HEK293T (cell line): Measurements from ENCODE around the gene DUSP10.

Experiments
- ARNT ChIP-seq: fragments of 450-650 bp; IDR thresholded peaks from 2 replicates; pipeline ENCODE4 v1.6.1; 2017; ENCODE audit warnings: mild to moderate bottlenecking
- BHLHE40 ChIP-seq: fragments of 450-650 bp; IDR thresholded peaks from 2 replicates; pipeline ENCODE4 v1.6.1; 2016; ENCODE audit warnings: mild to moderate bottlenecking, moderate library complexity, borderline replicate concordance
- ELF4 ChIP-seq: fragments of 450-650 bp; IDR thresholded peaks from 2 replicates; pipeline ENCODE4 v1.6.1; 2017; ENCODE audit warnings: antibody characterized with exemption
- FOXK2 ChIP-seq: fragments of 450-650 bp; IDR thresholded peaks from 2 replicates; pipeline ENCODE4 v1.6.1; 2016; ENCODE audit warnings: mild to moderate bottlenecking
- FOXM1 ChIP-seq: fragments of 450-650 bp; IDR thresholded peaks from 2 replicates; pipeline ENCODE4 v1.6.1; 2017; ENCODE audit warnings: mild to moderate bottlenecking, borderline replicate concordance
- HDGF ChIP-seq: fragments of 450-650 bp; IDR thresholded peaks from 2 replicates; pipeline ENCODE4 v1.6.1; 2017; ENCODE audit warnings: antibody characterized with exemption, borderline replicate concordance
- L3MBTL2 ChIP-seq: fragments of 450-650 bp; conservative IDR thresholded peaks from 2 replicates; pipeline ENCODE4 v1.6.1; 2016; ENCODE audit warnings: mild to moderate bottlenecking
- LEF1 ChIP-seq: fragments of 450-650 bp; IDR thresholded peaks from 2 replicates; pipeline ENCODE4 v1.6.1; 2017; ENCODE audit warnings: mild to moderate bottlenecking, borderline replicate concordance
- NFRKB ChIP-seq: fragments of 450-650 bp; IDR thresholded peaks from 2 replicates; pipeline ENCODE4 v1.6.1; 2016; ENCODE audit warnings: mild to moderate bottlenecking, moderate library complexity
- SP1 ChIP-seq: fragments of 450-650 bp; IDR thresholded peaks from 2 replicates; pipeline ENCODE4 v1.6.1; 2017
- SUZ12 ChIP-seq: fragments of 450-650 bp; IDR thresholded peaks from 2 replicates; pipeline ENCODE4 v1.6.1; 2016; ENCODE audit warnings: mild to moderate bottlenecking
- ZNF384 ChIP-seq: fragments of 450-650 bp; IDR thresholded peaks from 2 replicates; pipeline ENCODE4 v1.6.1; 2016

GRCh38 chr1:221727146-221728036 lies 14.5 kb downstream of the DUSP10 start:
- no peak for TF ChIP-seq ARNT
- TF ChIP-seq L3MBTL2: no peak
- TF ChIP-seq FOXK2: no peak
- no peak for TF ChIP-seq SP1
- TF ChIP-seq ELF4: no peak
- no peak for TF ChIP-seq SUZ12
- TF ChIP-seq FOXM1: no peak
- no peak for TF ChIP-seq BHLHE40
- TF ChIP-seq HDGF: no peak
- no peak for TF ChIP-seq ZNF384
- no peak for TF ChIP-seq NFRKB
- TF ChIP-seq LEF1: no peak
